SK-N-MC (cell line): Measurements from ENCODE around the gene TSPAN16.

ENCODE experiments used
- EZH2 ChIP-seq: fragments of 200-600 bp; sonication (generic); IDR thresholded peaks from one replicate; pipeline ENCODE4 v1.6.1; 2017; ENCODE audit warnings: antibody characterized with exemption
- FOXP2 ChIP-seq: optimal IDR thresholded peaks from 2 replicates; pipeline ENCODE3; 2011; ENCODE audit warnings: mild to moderate bottlenecking, moderate library complexity; ENCODE audit not compliant: insufficient read depth; ENCODE audit errors: extremely low read length, control extremely low read depth
- POLR2AphosphoS5 ChIP-seq: IDR thresholded peaks from 2 replicates; pipeline ENCODE4 v1.6.1; 2012; ENCODE audit warnings: mild to moderate bottlenecking, low read depth, low read length, borderline replicate concordance

- TF ChIP-seq EZH2 (no peak), POLR2AphosphoS5 (no peak), FOXP2 (no peak)
Observed at GRCh38 chr19:11251650-11252314, 44.2 kb upstream of the TSPAN16 start.
